HG03571 (cell line): ENCODE data around the gene SLC16A10.
"Not testable (repeated sequence)": the region's sequence is repeated elsewhere in the genome, so short reads cannot be mapped to it uniquely, and the experiment has no call there.

ENCODE experiments used
- ATAC-seq: cut with Tn5 transposase; IDR thresholded peaks from one replicate; pipeline ENCODE4 v1.9.1; 2021; ENCODE audit not compliant: unreplicated experiment

SLC16A10 gene

GRCh38 chr6:111086685-111087084, 618 bp upstream of the SLC16A10 start:
- no peak for ATAC-seq

DNA sequence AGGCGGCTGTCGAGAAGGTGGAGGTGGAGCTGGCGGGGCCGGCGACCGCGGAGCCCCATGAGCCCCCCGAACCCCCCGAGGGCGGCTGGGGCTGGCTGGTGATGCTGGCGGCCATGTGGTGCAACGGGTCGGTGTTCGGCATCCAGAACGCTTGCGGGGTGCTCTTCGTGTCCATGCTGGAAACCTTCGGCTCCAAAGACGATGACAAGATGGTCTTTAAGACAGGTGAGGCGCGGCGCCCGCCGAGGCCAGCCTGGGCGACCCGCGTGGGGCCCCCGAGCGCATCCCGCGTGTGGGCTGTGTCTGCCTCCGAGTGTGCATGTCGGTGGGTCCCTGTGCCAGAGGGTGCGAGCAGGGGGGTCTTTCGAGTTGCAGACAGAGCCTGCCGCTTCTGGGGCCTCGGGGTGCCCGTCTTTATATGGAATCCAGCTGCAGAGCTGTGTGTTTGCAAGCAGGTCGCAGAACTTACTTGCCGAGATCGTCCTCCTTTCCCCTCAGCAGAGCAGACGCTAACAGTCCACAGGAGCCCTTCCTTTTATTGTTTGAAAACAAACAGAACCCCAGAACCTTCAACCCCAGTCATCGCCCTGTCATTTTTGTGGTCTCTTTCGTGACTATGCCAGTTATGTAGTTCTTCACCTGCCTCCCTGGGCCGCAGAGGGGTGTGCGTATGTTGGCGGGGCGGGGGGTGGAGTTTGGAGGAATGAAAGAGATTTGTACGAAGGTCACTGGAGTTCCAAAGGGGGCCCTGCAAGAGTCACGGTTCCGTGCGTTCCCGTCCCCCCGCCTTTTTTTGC, 766 bp downstream of the SLC16A10 start:
- ATAC-seq: no peak

GRCh38 chr6:111088668-111089003, 1.3 kb downstream of the SLC16A10 start:
- no peak for ATAC-seq

DNA sequence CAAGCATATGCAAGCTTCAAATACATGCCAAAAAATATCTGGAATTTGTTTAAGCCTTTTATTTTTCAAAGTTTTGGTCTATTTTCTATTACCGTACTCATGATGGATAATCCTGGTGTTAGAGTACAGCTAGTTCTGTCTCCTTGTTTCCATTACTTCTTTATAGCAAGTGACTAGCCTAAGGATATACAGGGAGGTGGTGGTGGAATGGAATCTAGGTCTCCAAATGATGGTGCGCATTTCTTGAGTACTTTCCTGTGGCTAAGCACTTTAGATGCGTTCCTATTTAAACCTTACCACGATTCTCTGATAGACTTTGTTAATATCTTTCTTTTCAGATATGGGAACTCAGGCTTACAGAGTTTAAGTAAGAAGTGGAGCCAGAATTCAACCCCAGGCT, 3.5 kb downstream of the SLC16A10 start:
- no peak for ATAC-seq

DNA sequence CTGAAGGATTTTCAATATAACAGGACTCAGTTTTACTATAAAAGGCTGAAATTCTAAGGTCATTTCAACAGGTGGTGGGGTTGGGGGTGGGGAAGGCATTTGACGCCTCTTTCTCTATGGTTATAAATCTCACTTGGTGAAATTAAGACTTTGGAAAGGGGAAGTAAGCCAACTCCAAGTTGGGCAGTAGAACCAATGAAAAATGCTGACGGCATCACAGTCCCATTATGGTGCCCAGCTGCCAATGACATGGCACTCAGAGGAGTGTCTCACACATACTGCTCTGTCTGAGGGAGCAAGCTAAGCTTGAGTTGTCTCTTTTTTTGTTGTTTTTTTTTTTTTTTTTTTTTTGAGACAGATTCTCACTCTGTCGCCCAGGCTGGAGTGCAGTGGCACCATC, 4.7 kb downstream of the SLC16A10 start:
- ATAC-seq: no peak

DNA sequence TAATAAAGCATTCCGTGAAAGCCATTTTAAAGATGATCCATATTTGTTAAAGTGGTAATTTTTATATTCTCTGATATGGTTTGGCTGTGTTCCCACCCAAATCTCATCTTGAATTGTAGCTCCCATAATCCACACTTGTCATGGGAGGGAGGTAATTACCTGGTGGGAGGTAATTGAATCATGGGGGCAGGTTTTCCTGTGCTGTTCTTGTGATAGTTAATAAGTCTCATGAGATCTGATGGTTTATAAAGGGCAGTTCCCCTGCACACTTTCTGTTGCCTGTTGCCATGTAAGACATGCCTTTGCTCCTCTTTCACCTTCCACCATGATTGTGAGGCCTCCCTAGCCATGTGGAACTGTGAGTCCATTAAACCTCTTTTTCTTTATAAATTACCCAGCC, 8.2 kb downstream of the SLC16A10 start:
- ATAC-seq: not testable (repeated sequence)

- ATAC-seq: no peak
Measured at GRCh38 chr6:111096246-111096645, 8.9 kb downstream of the SLC16A10 start.

DNA sequence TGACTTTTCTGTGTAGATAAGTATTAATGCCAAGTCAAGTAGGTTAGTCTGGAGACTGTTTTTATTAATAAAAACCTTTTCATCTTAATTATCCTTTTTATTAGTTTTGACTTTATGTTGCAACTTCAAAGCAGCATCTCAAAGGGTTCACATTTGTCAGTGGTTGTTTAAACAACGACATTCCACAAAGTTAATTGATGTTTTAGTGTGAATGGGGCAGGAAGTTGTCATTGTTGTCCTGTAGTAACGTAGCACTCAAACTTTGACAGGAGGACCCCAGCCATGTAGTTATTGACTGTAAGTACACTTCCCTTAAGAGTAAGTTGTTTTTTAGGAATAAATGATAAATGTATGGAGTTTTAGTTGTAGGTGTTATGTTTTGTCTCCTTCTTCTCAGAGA, 11.3 kb downstream of the SLC16A10 start:
- no peak for ATAC-seq

- ATAC-seq: no peak
Measured at GRCh38 chr6:111101987-111102386, 14.7 kb downstream of the SLC16A10 start.

DNA sequence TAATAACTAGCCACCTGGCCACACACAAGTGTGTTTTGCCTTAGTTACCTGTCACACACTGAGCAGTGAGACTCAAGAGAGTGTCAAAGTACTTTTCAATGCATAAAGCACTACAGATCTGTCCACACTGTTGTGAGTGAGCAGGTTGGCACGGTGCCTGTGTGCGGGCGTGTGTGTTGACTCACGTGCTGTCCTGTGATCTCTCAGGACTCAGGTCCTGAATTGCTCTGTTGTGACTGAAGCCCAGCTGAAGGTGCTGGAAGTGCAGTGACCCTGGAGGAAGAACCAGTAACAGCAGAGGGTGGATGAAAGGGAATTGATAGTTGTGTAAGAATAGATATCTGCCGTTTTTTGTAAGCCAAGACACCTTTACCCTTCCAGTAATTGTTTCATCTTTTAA, 18.3 kb downstream of the SLC16A10 start:
- ATAC-seq: no peak

GRCh38 chr6:111107589-111107988, 20.3 kb downstream of the SLC16A10 start:
- ATAC-seq: no peak

DNA sequence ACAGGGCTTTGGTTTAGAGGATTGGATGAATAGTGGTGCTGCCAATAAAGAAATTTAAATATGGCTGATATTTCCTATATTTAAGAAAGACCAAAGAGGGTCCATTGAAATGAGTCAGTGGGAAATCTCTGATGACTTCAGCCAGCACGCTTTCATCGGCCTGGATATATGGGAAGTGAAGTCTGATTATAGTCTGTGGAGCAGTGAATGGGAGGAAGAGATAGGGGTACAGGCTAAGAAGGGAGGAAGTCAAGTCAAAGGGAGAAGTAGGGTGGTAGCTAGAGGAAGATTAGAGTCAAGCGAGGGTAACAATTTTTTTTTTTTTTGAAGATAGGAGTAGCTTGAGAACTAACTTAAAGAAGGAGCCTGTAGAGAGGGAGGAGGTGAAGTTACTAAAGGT, 22.7 kb downstream of the SLC16A10 start:
- no peak for ATAC-seq

DNA sequence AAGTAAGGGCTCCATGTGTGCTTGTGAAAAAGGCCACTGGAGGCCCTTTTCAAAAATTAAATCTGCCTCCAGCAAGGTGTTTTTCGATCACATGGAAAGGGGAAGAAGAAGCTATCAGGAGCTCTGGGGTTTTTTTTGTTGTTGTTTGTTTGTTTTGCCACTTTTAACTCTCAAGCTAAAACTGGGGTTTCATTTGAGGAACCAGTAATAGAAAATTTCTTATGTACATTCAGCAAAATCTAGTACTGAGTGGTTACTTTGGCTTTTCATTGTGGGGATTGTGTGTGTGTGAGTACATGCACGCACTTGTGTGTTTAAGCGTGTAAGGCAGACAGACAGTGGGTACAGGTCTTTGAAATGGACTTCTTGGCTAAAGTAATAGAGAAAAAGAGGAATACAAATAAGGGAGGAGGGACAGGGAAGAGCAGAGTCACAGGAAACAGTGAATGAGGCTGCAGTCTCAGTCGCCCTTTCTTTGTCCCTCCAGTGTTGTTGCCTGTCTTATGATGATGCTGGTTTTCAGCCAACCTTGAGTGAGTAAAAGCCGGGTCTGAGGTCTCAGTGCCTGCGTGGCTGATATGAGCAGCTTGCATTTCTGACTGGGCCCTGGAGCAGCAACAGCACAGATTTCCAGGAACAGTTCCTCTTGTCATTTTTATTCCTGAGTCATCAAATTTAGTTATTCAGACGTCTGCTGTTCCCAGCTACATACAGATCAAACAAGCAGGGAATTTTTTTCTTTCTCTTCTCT, 26.2 kb downstream of the SLC16A10 start:
- ATAC-seq: no peak

- no peak for ATAC-seq
Measured at GRCh38 chr6:111114087-111114443, 26.8 kb downstream of the SLC16A10 start.

DNA sequence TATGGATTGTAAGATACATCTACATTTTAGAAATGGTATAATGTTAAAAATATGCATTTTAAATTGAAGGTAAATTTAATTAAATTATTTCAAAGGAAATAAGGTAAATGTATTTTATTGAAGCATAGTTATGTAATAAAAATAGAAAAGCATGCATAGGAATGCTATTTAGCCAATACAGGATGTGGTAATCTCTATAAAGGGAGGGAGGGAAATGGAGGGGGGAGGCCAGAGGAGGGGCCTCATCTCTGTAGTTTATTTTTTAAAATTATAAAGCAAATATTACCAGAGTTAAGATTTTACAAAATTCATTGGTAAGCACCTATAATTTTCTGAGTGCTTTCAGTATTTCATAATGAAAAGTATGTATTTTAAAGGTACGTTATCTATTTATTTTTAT, 27.2 kb downstream of the SLC16A10 start:
- no peak for ATAC-seq

DNA sequence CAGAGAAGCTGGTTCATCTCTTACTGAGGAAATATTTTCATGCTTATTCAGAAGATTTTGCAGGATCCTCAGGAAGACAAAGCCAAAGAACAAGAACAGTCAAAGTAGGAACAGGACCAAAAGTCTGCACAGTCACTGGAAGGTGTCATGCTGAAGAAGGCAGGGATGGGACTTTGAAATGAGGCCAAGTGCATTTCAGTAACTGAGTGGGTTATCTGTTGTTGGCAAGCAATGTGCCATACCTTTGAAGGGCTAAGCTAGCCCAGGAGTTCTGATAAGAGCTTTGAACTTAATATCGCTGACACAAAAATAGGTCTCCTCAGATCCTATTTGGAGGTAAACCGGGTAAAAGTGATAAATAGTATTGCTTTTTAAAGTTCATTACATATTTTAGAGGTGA, 31.5 kb downstream of the SLC16A10 start:
- ATAC-seq: no peak

DNA sequence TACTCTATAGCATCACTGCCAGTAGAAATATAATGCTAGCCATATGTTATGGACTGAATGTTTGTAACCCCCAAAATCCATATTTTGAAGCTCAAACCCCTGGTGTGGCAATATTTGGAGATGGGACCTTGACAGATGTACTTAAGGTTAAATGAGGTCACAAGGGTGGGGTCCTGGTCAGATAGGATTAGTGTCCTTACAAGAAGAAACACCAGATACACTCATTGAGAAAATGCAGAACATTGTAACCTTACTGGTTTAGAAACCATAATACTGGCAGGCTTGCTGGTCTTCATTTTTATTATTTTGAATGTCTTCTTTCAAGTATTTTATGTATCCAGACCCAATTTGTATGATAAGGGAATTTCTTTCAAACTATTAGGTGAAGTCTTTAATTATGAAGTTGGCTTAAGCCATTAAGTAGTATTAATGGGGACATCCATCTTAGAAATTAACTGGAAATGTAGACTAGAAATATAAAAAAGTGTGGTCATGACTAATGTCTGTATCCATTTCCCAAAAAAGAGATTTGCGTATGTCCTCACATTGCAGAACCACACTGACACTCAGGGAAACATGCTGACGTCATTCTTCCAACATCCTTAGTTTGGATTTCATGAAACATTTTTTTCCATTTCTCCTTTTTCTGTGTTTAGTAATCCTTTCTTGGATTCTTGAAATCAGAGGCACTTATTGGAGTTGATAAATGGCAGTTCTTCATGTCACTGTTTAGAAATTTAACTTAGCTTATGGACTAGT, 32.4 kb downstream of the SLC16A10 start:
- ATAC-seq: no peak

DNA sequence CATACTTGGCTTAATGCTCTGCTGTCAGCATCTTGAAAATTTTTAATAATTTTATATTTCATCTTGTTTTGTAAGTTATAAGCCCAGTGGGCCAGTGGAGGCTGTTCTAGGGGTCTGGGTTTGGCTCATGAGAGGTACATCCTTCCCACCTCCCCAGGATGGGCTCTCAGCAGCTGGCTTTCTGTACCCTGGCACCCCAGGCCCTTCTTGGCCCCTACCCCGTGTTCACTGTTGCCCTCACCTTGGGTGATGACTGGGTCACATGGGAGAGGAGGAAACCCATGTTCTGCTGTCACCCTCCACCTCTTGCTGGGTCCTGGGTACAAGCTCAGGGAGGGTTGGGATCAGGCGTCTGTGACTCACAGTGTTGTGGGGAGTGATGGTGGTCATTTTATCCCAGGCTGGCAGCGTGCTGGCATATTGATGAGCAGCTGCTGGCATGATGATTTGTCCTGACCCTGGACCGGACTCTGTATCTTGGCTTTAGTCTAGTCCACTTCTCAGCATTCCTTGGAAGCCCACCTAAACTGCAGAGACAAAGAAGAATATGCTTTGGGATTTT, 34.6 kb downstream of the SLC16A10 start:
- ATAC-seq: no peak

DNA sequence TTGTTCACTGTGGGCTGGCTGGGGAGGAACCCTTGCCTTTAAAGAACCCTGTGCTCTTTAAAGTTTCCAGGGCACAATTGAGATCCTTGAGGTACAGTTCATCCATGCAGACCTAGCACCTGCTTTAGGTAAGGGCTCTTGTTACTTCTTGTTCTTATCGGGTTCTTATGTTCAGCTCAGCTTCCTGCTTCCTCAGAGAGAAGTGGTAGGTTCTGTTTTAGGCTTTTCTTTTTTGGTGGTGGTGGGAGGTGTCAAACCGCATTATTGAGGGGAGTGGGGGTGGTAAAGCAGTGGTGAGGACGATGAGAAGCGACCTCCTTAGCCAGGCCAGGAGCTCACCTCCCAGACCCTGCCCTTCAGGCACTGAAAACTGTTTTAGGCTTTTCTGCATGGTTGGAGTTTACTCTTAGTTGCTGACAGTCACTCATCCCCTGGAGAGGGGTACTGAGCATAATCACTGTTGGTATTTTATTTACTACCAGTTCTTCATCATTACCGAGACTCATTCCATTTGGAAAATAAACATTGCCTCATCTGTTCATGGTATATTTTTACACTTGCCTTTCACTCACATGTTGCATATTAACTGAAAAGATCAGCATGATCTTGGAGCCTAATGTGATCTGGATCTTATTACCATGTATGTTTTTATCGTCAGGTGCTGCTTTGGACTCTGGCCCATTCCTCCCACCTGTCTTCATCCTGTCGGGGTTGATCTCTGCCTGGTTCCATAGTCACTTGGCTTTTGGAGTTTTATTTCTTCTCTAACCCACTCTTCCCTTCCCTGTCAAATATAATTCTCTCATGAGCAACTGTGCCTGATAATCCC, 35.4 kb downstream of the SLC16A10 start:
- ATAC-seq: no peak

GRCh38 chr6:111124406-111124805, 37.1 kb downstream of the SLC16A10 start:
- ATAC-seq: no peak

GRCh38 chr6:111129013-111129412, 41.7 kb downstream of the SLC16A10 start:
- no peak for ATAC-seq
